Measurements from ENCODE around the gene SLC7A7.

The SLC7A7 gene

GRCh38 chr14:22820731-22821130 is 5.5 kb upstream of the SLC7A7 start:
- H3K36me3 ChIP-seq (ENCODE audit: control insufficient read depth in 2 of 2, insufficient read depth in 1 of 2, low read length in 2 of 2), result no peaks in the 10 kb centered on the region
- CTCF ChIA-PET, result interaction anchor here (0.7 to 4.7 kb wide), 7 partner anchors 8 to 250 kb away, joined by 3 to 115 read pairs (median 5); partner anchors contain the start of gene MRPL52
- H3K4me3 ChIP-seq (ENCODE audit: low read depth, low read length), result no peak overlapping the region
- H3K4me1 ChIP-seq (ENCODE audit: control insufficient read depth, insufficient read depth, low read length), result peaks cover 2% of the 10 kb centered on the region; the same call in 1 of the 2 replicates
- POLR2A ChIA-PET, result interaction anchor here (0.6 kb wide), 1 partner anchor 14 kb away, joined by 3 read pairs; no protein-coding TSS in a partner anchor
- H3K9me3 ChIP-seq (ENCODE audit: control insufficient read depth, insufficient read depth, low read depth, low read length), result no peaks in the 10 kb centered on the region
- TF ChIP-seq ZNF292 (tag by site-specific recombination; IDR thresholded peaks at IDR 0.05; ENCODE audit: borderline replicate concordance, low read depth) (no peak), ZNF530 (tag by site-specific recombination; IDR thresholded peaks at IDR 0.05; ENCODE audit: low read depth) (no peak), GLI2 (tag by site-specific recombination; IDR thresholded peaks at IDR 0.05; ENCODE audit: borderline replicate concordance, low read depth) (no peak), SP3 (tag by site-specific recombination; IDR thresholded peaks at IDR 0.05) (no peak), OVOL3 (tag by site-specific recombination; IDR thresholded peaks at IDR 0.05) (no peak), MZF1 (tag by site-specific recombination; IDR thresholded peaks at IDR 0.05; ENCODE audit: borderline replicate concordance) (no peak), ZSCAN23 (tag by site-specific recombination; IDR thresholded peaks at IDR 0.05) (no peak), ZNF133 (tag by site-specific recombination; IDR thresholded peaks at IDR 0.05) (no peak), ZNF610 (tag by site-specific recombination; IDR thresholded peaks at IDR 0.05; ENCODE audit: borderline replicate concordance) (no peak), ZNF10 (tag by site-specific recombination; IDR thresholded peaks at IDR 0.05) (no peak), ZBTB20 (tag by site-specific recombination; IDR thresholded peaks at IDR 0.05) (no peak), ZBTB17 (tag by site-specific recombination; IDR thresholded peaks at IDR 0.05) (no peak), OSR2 (tag by site-specific recombination; IDR thresholded peaks at IDR 0.05) (no peak), ZNF549 (tag by site-specific recombination; IDR thresholded peaks at IDR 0.05) (no peak), ZNF335 (tag by site-specific recombination; conservative IDR thresholded peaks at IDR 0.05) (no peak), ZNF214 (tag by site-specific recombination; IDR thresholded peaks at IDR 0.05; ENCODE audit: borderline replicate concordance) (no peak)
- no peak overlapping the region for H3K27ac ChIP-seq (ENCODE audit: extremely low read depth, low read depth, low read length)

- Histone ChIP-seq H3K36me3 (ENCODE audit: control insufficient read depth in 2 of 2, insufficient read depth in 1 of 2, low read length in 2 of 2) (no peaks in the 10 kb centered on the region), H3K4me1 (ENCODE audit: control insufficient read depth, insufficient read depth, low read length) (no peaks in the 10 kb centered on the region), H3K4me3 (ENCODE audit: low read depth, low read length) (no peak overlapping the region), H3K9me3 (ENCODE audit: control insufficient read depth, insufficient read depth, low read depth, low read length) (no peaks in the 10 kb centered on the region), H3K27ac (ENCODE audit: extremely low read depth, low read depth, low read length) (no peak overlapping the region)
- CTCF ChIA-PET, result interaction anchor here (0.5 to 3.2 kb wide), 12 partner anchors 8 to 486 kb away, joined by 3 to 12 read pairs (median 3); partner anchors contain the start of gene MRPL52
- TF ChIP-seq ZNF76 (tag by site-specific recombination; IDR thresholded peaks at IDR 0.05; ENCODE audit: borderline replicate concordance, low read depth) (no peak), ZNF280C (tag by site-specific recombination; IDR thresholded peaks at IDR 0.05) (no peak), ZNF548 (tag by site-specific recombination; IDR thresholded peaks at IDR 0.05) (no peak), ZNF639 (tag by site-specific recombination; IDR thresholded peaks at IDR 0.05) (no peak), ZNF530 (tag by site-specific recombination; IDR thresholded peaks at IDR 0.05; ENCODE audit: low read depth) (no peak), KLF7 (tag by site-specific recombination; IDR thresholded peaks at IDR 0.05; ENCODE audit: borderline replicate concordance) (no peak), ZBTB20 (tag by site-specific recombination; IDR thresholded peaks at IDR 0.05) (no peak), YY1 (tag by site-specific recombination; IDR thresholded peaks at IDR 0.05) (no peak), INSM2 (tag by site-specific recombination; IDR thresholded peaks at IDR 0.05) (no peak)
- POLR2A ChIA-PET, result interaction anchor here (0.7 kb wide), 1 partner anchor 24 kb away, joined by 4 read pairs; no protein-coding TSS in a partner anchor
These were observed 4.1 kb upstream of the SLC7A7 start for GRCh38 chr14:22819151-22819988.
